ENCODE data around the gene EFNA5.

GRCh38 chr5:107619781-107620180, 51.0 kb downstream of the EFNA5 start:
- no peak for TF ChIP-seq CTCF (IDR thresholded peaks at IDR 0.05; ENCODE audit: low read length)
- TF ChIP-seq EZH2 (IDR thresholded peaks at IDR 0.05; ENCODE audit: borderline replicate concordance, low read length) = no peak

Data from OCI-LY1 (cell line).